ENCODE data around the gene TIAM1. TPM values are rescaled to one million over a fixed set of nuclear protein-coding genes. Genes with fewer than 3 reads are reported as not detected.

Gene TIAM1
- total and polyA plus RNA-seq, 2 of the 8 experiments (the other 6 are each of a cell fraction or from before 2014, with no cell fraction given) = 10.1 to 30.7 TPM

DNA sequence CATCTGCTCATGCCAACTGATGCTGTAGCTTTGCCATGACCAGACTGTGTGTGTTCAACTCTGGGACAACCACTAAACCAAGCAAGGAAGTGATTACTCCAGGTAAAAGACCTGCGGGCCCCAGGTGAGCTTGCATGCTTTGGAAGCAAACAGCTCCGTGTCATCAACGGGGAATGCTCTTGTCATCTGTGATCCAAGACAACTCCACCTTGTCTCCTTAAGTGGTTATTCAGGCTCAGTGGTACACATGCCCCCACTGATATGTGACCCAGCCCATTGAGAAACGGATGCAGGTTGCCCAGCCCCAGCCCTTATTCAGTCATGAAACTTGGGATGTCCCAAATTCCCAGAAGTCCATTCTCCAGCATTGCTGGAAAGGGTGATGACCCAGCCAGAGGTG is 89.0 kb downstream of the TIAM1 start (continued):
- TF ChIP-seq, protein P1, sequence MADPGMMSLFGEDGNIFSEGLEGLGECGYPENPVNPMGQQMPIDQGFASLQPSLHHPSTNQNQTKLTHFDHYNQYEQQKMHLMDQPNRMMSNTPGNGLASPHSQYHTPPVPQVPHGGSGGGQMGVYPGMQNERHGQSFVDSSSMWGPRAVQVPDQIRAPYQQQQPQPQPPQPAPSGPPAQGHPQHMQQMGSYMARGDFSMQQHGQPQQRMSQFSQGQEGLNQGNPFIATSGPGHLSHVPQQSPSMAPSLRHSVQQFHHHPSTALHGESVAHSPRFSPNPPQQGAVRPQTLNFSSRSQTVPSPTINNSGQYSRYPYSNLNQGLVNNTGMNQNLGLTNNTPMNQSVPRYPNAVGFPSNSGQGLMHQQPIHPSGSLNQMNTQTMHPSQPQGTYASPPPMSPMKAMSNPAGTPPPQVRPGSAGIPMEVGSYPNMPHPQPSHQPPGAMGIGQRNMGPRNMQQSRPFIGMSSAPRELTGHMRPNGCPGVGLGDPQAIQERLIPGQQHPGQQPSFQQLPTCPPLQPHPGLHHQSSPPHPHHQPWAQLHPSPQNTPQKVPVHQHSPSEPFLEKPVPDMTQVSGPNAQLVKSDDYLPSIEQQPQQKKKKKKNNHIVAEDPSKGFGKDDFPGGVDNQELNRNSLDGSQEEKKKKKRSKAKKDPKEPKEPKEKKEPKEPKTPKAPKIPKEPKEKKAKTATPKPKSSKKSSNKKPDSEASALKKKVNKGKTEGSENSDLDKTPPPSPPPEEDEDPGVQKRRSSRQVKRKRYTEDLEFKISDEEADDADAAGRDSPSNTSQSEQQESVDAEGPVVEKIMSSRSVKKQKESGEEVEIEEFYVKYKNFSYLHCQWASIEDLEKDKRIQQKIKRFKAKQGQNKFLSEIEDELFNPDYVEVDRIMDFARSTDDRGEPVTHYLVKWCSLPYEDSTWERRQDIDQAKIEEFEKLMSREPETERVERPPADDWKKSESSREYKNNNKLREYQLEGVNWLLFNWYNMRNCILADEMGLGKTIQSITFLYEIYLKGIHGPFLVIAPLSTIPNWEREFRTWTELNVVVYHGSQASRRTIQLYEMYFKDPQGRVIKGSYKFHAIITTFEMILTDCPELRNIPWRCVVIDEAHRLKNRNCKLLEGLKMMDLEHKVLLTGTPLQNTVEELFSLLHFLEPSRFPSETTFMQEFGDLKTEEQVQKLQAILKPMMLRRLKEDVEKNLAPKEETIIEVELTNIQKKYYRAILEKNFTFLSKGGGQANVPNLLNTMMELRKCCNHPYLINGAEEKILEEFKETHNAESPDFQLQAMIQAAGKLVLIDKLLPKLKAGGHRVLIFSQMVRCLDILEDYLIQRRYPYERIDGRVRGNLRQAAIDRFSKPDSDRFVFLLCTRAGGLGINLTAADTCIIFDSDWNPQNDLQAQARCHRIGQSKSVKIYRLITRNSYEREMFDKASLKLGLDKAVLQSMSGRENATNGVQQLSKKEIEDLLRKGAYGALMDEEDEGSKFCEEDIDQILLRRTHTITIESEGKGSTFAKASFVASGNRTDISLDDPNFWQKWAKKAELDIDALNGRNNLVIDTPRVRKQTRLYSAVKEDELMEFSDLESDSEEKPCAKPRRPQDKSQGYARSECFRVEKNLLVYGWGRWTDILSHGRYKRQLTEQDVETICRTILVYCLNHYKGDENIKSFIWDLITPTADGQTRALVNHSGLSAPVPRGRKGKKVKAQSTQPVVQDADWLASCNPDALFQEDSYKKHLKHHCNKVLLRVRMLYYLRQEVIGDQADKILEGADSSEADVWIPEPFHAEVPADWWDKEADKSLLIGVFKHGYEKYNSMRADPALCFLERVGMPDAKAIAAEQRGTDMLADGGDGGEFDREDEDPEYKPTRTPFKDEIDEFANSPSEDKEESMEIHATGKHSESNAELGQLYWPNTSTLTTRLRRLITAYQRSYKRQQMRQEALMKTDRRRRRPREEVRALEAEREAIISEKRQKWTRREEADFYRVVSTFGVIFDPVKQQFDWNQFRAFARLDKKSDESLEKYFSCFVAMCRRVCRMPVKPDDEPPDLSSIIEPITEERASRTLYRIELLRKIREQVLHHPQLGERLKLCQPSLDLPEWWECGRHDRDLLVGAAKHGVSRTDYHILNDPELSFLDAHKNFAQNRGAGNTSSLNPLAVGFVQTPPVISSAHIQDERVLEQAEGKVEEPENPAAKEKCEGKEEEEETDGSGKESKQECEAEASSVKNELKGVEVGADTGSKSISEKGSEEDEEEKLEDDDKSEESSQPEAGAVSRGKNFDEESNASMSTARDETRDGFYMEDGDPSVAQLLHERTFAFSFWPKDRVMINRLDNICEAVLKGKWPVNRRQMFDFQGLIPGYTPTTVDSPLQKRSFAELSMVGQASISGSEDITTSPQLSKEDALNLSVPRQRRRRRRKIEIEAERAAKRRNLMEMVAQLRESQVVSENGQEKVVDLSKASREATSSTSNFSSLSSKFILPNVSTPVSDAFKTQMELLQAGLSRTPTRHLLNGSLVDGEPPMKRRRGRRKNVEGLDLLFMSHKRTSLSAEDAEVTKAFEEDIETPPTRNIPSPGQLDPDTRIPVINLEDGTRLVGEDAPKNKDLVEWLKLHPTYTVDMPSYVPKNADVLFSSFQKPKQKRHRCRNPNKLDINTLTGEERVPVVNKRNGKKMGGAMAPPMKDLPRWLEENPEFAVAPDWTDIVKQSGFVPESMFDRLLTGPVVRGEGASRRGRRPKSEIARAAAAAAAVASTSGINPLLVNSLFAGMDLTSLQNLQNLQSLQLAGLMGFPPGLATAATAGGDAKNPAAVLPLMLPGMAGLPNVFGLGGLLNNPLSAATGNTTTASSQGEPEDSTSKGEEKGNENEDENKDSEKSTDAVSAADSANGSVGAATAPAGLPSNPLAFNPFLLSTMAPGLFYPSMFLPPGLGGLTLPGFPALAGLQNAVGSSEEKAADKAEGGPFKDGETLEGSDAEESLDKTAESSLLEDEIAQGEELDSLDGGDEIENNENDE (IDR thresholded peaks at IDR 0.05; ENCODE audit: insufficient replicate concordance, low read length) = no peak
- TF ChIP-seq FOSL1 (IDR thresholded peaks at IDR 0.05; ENCODE audit: insufficient read depth, low read depth, low read length) (no peak), EZH2 (IDR thresholded peaks at IDR 0.05; ENCODE audit: low read depth, low read length, severe bottlenecking) (no peak), KDM1A (IDR thresholded peaks at IDR 0.05; ENCODE audit: borderline replicate concordance, low read length) (no peak), TAF7 (optimal IDR thresholded peaks at IDR 0.05; ENCODE audit: borderline replicate concordance, low read depth, low read length) (no peak), RAD21 (IDR thresholded peaks at IDR 0.05 in 1 of 2, conservative IDR thresholded peaks at IDR 0.05 in 1 of 2; ENCODE audit: low read depth in 2 of 2, low read length in 2 of 2) (no peak), SP4 (IDR thresholded peaks at IDR 0.05; ENCODE audit: low read length) (no peak)
